Choroid plexus epithelial cell (primary cell): ENCODE results near the gene RPS6KA2.

Experiments used
- DNase-seq: peaks from one replicate; pipeline ENCODE4 v3.0.0-alpha.2; 2010; ENCODE audit warnings: low read depth
- H3K4me3 ChIP-seq: 2 replicates; pipeline ENCODE4 v1.5.1; 2011; ENCODE audit warnings: low read depth, mild to moderate bottlenecking, control low read depth, low read length, moderate library complexity
- CTCF ChIP-seq: conservative IDR thresholded peaks from 2 replicates; pipeline ENCODE4 v1.5.1; 2011; ENCODE audit warnings: low read depth, mild to moderate bottlenecking, control low read depth, inconsistent platforms, low read length, moderate library complexity

The RPS6KA2 gene

GRCh38 chr6:166627875-166628801, 1.1 kb upstream of the RPS6KA2 start:
- H3K4me3 ChIP-seq = peak overlapping the region; percentile 65
- no peak for TF ChIP-seq CTCF
- DNase-seq = peak; percentile 69

- no peak for TF ChIP-seq CTCF
- peak overlapping the region; percentile 82 for H3K4me3 ChIP-seq
- peak; percentile 68 for DNase-seq
These were observed 646 bp downstream of the RPS6KA2 start for GRCh38 chr6:166626177-166627032.

GRCh38 chr6:166625356-166625755, 1.7 kb downstream of the RPS6KA2 start:
- peak overlapping the region; percentile 82 for H3K4me3 ChIP-seq
- peak; percentile 95 for DNase-seq
- no peak for TF ChIP-seq CTCF

GRCh38 chr6:166624275-166624674, 2.8 kb downstream of the RPS6KA2 start:
- peak; percentile 98 for DNase-seq
- H3K4me3 ChIP-seq = no peak overlapping the region
- no peak for TF ChIP-seq CTCF

GRCh38 chr6:166623318-166623717, 3.7 kb downstream of the RPS6KA2 start:
- peak; percentile 53 for DNase-seq
- H3K4me3 ChIP-seq = no peak overlapping the region
- TF ChIP-seq CTCF = no peak

GRCh38 chr6:166621114-166621540, 5.9 kb downstream of the RPS6KA2 start:
- TF ChIP-seq CTCF = no peak
- H3K4me3 ChIP-seq = no peak overlapping the region
- DNase-seq = no peak
